ENCODE results near the gene RAI2.

DNA sequence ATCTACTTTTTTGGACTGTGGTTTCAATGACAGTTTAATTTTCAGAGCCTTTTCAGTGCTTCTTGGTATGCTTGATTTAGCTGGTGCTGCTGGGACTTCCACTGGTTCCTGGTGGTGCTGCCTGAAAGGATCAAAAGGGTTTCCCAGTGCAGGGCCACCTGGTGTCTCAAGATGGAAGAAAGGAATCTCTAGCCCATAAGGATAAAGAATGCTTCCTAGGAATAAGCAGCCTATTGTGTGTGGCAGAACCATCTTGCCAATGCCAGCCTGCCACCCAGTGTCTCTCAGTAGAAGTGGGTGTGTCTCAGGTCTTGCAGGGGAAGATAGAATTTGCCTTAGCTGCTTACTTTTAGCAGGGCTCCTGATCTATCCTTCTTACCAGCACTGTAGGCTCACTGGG is 15.0 kb upstream of the RAI2 start:
- TF ChIP-seq CTCF (IDR thresholded peaks at IDR 0.05 in 4 of 5, conservative IDR thresholded peaks at IDR 0.05 in 1 of 5) (no peak), POLR2A (IDR thresholded peaks at IDR 0.05) (no peak)
